T-helper 17 cell (primary cell): ENCODE results near the gene CSF1. TPM values are rescaled to one million over a fixed set of nuclear protein-coding genes. Genes with fewer than 3 reads are reported as not detected.

Experiments
- ATAC-seq: fragments of 150-1000 bp; cut with Tn5 transposase; 2 replicates; pipeline ENCODE4 v1.10.0; 2021; ENCODE audit warnings: mild to moderate bottlenecking, moderate library complexity
- DNase-seq, 3 donors: peaks; one replicate each; pipeline versions ENCODE4 v3.0.0 to v3.0.0-alpha.2; 2020 to 2021
- H3K9me3 ChIP-seq: one replicate; pipeline ENCODE4 v1.7.0; 2013; ENCODE audit warnings: low read length, mild to moderate bottlenecking; ENCODE audit not compliant: control insufficient read depth, poor library complexity, severe bottlenecking
- H3K27ac Mint-ChIP-seq: one replicate; pipeline ENCODE4 v1.8.0; 2022; ENCODE audit warnings: mild to moderate bottlenecking, moderate library complexity, mixed read lengths
- H3K27me3 Mint-ChIP-seq: one replicate; pipeline ENCODE4 v1.8.0; 2022; ENCODE audit warnings: mixed read lengths
- H3K36me3 Mint-ChIP-seq: one replicate; pipeline ENCODE4 v1.8.0; 2022; ENCODE audit warnings: low read depth, mixed read lengths
- H3K4me1 Mint-ChIP-seq: one replicate; pipeline ENCODE4 v1.8.0; 2022; ENCODE audit warnings: mild to moderate bottlenecking, mixed read lengths
- H3K4me3 Mint-ChIP-seq: one replicate; pipeline ENCODE4 v1.8.0; 2022; ENCODE audit warnings: mild to moderate bottlenecking, moderate library complexity, mixed read lengths
- total RNA-seq, 4 donors: library from RNA in 2 of 4; stranded (reverse) in 2 of 4; gene quantifications; one replicate each; pipeline ENCODE4 v1.2.3 and lab custom pipeline; 2022 to 2026

CSF1 gene
- total RNA-seq, 2 donors from 2014 or later, result 15.4 to 20.3 TPM

- H3K9me3 ChIP-seq, result no peaks in the 10 kb centered on the region
- H3K4me3 Mint-ChIP-seq, result no peak overlapping the region
- no peak overlapping the region for H3K27ac Mint-ChIP-seq
- peaks cover 18% of the 10 kb centered on the region for H3K4me1 Mint-ChIP-seq
- H3K36me3 Mint-ChIP-seq, result no peaks in the 10 kb centered on the region
- ATAC-seq (no peak), DNase-seq (no peak)
- no peaks in the 10 kb centered on the region for H3K27me3 Mint-ChIP-seq
Observed at GRCh38 chr1:109901524-109902145, 9.0 kb upstream of the CSF1 start.

GRCh38 chr1:109902204-109902985 lies 8.3 kb upstream of the CSF1 start:
- no peak overlapping the region for H3K4me3 Mint-ChIP-seq
- DNase-seq, result no peak
- no peaks in the 10 kb centered on the region for H3K27me3 Mint-ChIP-seq
- no peak for ATAC-seq
- H3K4me1 Mint-ChIP-seq, result peaks cover 24% of the 10 kb centered on the region
- H3K27ac Mint-ChIP-seq, result no peak overlapping the region
- no peaks in the 10 kb centered on the region for H3K36me3 Mint-ChIP-seq
- H3K9me3 ChIP-seq, result no peaks in the 10 kb centered on the region

GRCh38 chr1:109903376-109903930 lies 7.2 kb upstream of the CSF1 start:
- no peaks in the 10 kb centered on the region for H3K9me3 ChIP-seq
- DNase-seq, result no peak
- Mint-ChIP-seq H3K4me3 (no peak overlapping the region), H3K27me3 (no peaks in the 10 kb centered on the region), H3K36me3 (no peaks in the 10 kb centered on the region), H3K27ac (peak overlapping the region; percentile 95), H3K4me1 (peaks cover 30% of the 10 kb centered on the region)
- no peak for ATAC-seq

GRCh38 chr1:109904105-109904817 lies 6.4 kb upstream of the CSF1 start:
- peak overlapping the region; percentile 95 for H3K27ac Mint-ChIP-seq
- H3K27me3 Mint-ChIP-seq, result no peaks in the 10 kb centered on the region
- no peak overlapping the region for H3K4me3 Mint-ChIP-seq
- H3K9me3 ChIP-seq, result no peaks in the 10 kb centered on the region
- no peak for DNase-seq
- peaks cover 33% of the 10 kb centered on the region for H3K4me1 Mint-ChIP-seq
- no peak for ATAC-seq
- H3K36me3 Mint-ChIP-seq, result no peaks in the 10 kb centered on the region

- ATAC-seq, result no peak
- no peaks in the 10 kb centered on the region for H3K27me3 Mint-ChIP-seq
- DNase-seq, result no peak
- no peaks in the 10 kb centered on the region for H3K9me3 ChIP-seq
- H3K27ac Mint-ChIP-seq, result peak overlapping the region; percentile 95
- H3K4me3 Mint-ChIP-seq, result no peak overlapping the region
- H3K36me3 Mint-ChIP-seq, result no peaks in the 10 kb centered on the region
- H3K4me1 Mint-ChIP-seq, result peaks cover 42% of the 10 kb centered on the region
Observed at GRCh38 chr1:109905491-109905890, 5.2 kb upstream of the CSF1 start.

GRCh38 chr1:109906160-109906838 lies 4.3 kb upstream of the CSF1 start:
- Mint-ChIP-seq H3K27ac (peak overlapping the region; percentile 95), H3K36me3 (no peaks in the 10 kb centered on the region), H3K27me3 (no peaks in the 10 kb centered on the region), H3K4me1 (peaks cover 42% of the 10 kb centered on the region), H3K4me3 (peak overlapping the region; percentile 81)
- no peaks in the 10 kb centered on the region for H3K9me3 ChIP-seq
- peak in 1 of 3 donors; percentile 15 for DNase-seq
- ATAC-seq, result peak; percentile 87

GRCh38 chr1:109906839-109907180 lies 3.8 kb upstream of the CSF1 start:
- no peak for ATAC-seq
- peaks cover 3% of the 10 kb centered on the region for H3K36me3 Mint-ChIP-seq
- DNase-seq, result no peak
- H3K4me3 Mint-ChIP-seq, result peak overlapping the region; percentile 63
- peak overlapping the region; percentile 95 for H3K27ac Mint-ChIP-seq
- H3K9me3 ChIP-seq, result no peaks in the 10 kb centered on the region
- no peaks in the 10 kb centered on the region for H3K27me3 Mint-ChIP-seq
- peaks cover 45% of the 10 kb centered on the region for H3K4me1 Mint-ChIP-seq

- H3K4me3 Mint-ChIP-seq, result peak overlapping the region; percentile 63
- DNase-seq (no peak), ATAC-seq (no peak)
- H3K27me3 Mint-ChIP-seq, result no peaks in the 10 kb centered on the region
- H3K36me3 Mint-ChIP-seq, result peaks cover 5% of the 10 kb centered on the region
- no peaks in the 10 kb centered on the region for H3K9me3 ChIP-seq
- H3K27ac Mint-ChIP-seq, result peak overlapping the region; percentile 27
- peaks cover 49% of the 10 kb centered on the region for H3K4me1 Mint-ChIP-seq
Observed at GRCh38 chr1:109907190-109907774, 3.4 kb upstream of the CSF1 start.

- no peak for ATAC-seq
- Mint-ChIP-seq H3K36me3 (peaks cover 5% of the 10 kb centered on the region), H3K27me3 (no peaks in the 10 kb centered on the region), H3K27ac (no peak overlapping the region), H3K4me3 (no peak overlapping the region), H3K4me1 (peaks cover 60% of the 10 kb centered on the region)
- H3K9me3 ChIP-seq, result no peaks in the 10 kb centered on the region
- DNase-seq, result no peak
Observed at GRCh38 chr1:109908836-109909235, 1.8 kb upstream of the CSF1 start.

GRCh38 chr1:109909561-109909960 lies 1.1 kb upstream of the CSF1 start:
- Mint-ChIP-seq H3K27ac (peak overlapping the region; percentile 96), H3K4me3 (peak overlapping the region; percentile 98), H3K27me3 (no peaks in the 10 kb centered on the region), H3K36me3 (peaks cover 7% of the 10 kb centered on the region), H3K4me1 (peaks cover 64% of the 10 kb centered on the region)
- H3K9me3 ChIP-seq, result no peaks in the 10 kb centered on the region
- DNase-seq (no peak), ATAC-seq (no peak)

- peaks cover 61% of the 10 kb centered on the region for H3K4me1 Mint-ChIP-seq
- no peak for DNase-seq
- H3K27ac Mint-ChIP-seq, result peak overlapping the region; percentile 96
- no peaks in the 10 kb centered on the region for H3K27me3 Mint-ChIP-seq
- peak overlapping the region; percentile 98 for H3K4me3 Mint-ChIP-seq
- peak; percentile 23 for ATAC-seq
- peaks cover 9% of the 10 kb centered on the region for H3K36me3 Mint-ChIP-seq
- H3K9me3 ChIP-seq, result no peaks in the 10 kb centered on the region
Observed at GRCh38 chr1:109910963-109911798, 532 bp downstream of the CSF1 start.
